Neural cell (in vitro differentiated cells): Measurements from ENCODE around the gene CHRD. TPM values are rescaled to one million over a fixed set of nuclear protein-coding genes. Genes with fewer than 3 reads are reported as not detected.

Source experiments
- H2AFZ ChIP-seq: fragments of 200-600, 300-800 bp; sonication (generic), shearing (Covaris generic); 2 replicates; pipeline ENCODE4 v1.6.0; 2014; ENCODE audit warnings: low read depth, mild to moderate bottlenecking, antibody characterized with exemption, low read length, moderate library complexity
- H3F3A ChIP-seq: fragments of 200-600 bp; shearing (Covaris generic); 2 replicates; pipeline ENCODE4 v1.6.1; 2016; ENCODE audit warnings: mild to moderate bottlenecking, moderate library complexity, mixed read lengths, antibody characterized with exemption, low read length; ENCODE audit not compliant: insufficient read depth, poor library complexity, severe bottlenecking
- H3K27ac ChIP-seq: fragments of 200-600, 300-800 bp; sonication (generic), shearing (Covaris generic); 2 replicates; pipeline ENCODE4 v1.5.1; 2014; ENCODE audit warnings: mild to moderate bottlenecking, low read length, moderate library complexity
- H3K27me3 ChIP-seq: fragments of 300-800, 200-600 bp; sonication (generic), shearing (Covaris generic); 2 replicates; pipeline ENCODE4 v1.6.0; 2014; ENCODE audit warnings: mild to moderate bottlenecking, low read depth, low read length, moderate library complexity; ENCODE audit not compliant: insufficient read depth
- H3K36me3 ChIP-seq: fragments of 300-800, 200-600 bp; sonication (generic), shearing (Covaris generic); 2 replicates; pipeline ENCODE4 v1.5.1; 2014; ENCODE audit warnings: mild to moderate bottlenecking, antibody characterized with exemption, low read length, moderate library complexity; ENCODE audit not compliant: insufficient read depth
- H3K4me2 ChIP-seq: fragments of 300-800, 200-600 bp; sonication (generic), shearing (Covaris generic); 2 replicates; pipeline ENCODE4 v1.6.0; 2014; ENCODE audit warnings: mild to moderate bottlenecking, low read length
- H3K4me3 ChIP-seq: fragments of 300-800, 200-600 bp; sonication (generic), shearing (Covaris generic); 2 replicates; pipeline ENCODE4 v1.5.1; 2014; ENCODE audit warnings: mild to moderate bottlenecking, low read length, moderate library complexity
- H3K79me2 ChIP-seq: fragments of 200-600 bp; shearing (Covaris generic); replicated peaks from 2 replicates; pipeline ENCODE4 v1.6.0; 2014; ENCODE audit warnings: mild to moderate bottlenecking, low read length, moderate library complexity; ENCODE audit not compliant: insufficient read depth
- H3K9ac ChIP-seq: fragments of 300-800, 200-600 bp; sonication (generic), shearing (Covaris generic); 2 replicates; pipeline ENCODE4 v1.6.1; 2016; ENCODE audit warnings: mild to moderate bottlenecking, low read length, mixed read lengths
- H3K9me2 ChIP-seq: fragments of 200-600 bp; shearing (Covaris generic); 2 replicates; pipeline ENCODE4 v1.6.1; 2016; ENCODE audit warnings: mild to moderate bottlenecking, low read length, mixed read lengths; ENCODE audit not compliant: insufficient read depth
- H3K9me3 ChIP-seq: fragments of 200-600, 300-800 bp; sonication (generic), shearing (Covaris generic); 2 replicates; pipeline ENCODE4 v1.6.1; 2016; ENCODE audit warnings: mild to moderate bottlenecking, mixed run types, low read length, moderate library complexity, mixed read lengths
- H4K20me1 ChIP-seq: fragments of 200-600 bp; shearing (Covaris generic); 2 replicates; pipeline ENCODE4 v1.6.1; 2016; ENCODE audit warnings: mild to moderate bottlenecking, mixed run types; ENCODE audit not compliant: insufficient read depth
- CTCF ChIP-seq: fragments of 450-650 bp; IDR thresholded peaks from 2 replicates; pipeline ENCODE4 v1.5.1; 2014; ENCODE audit warnings: antibody characterized with exemption, mild to moderate bottlenecking, moderate library complexity; ENCODE audit not compliant: poor library complexity, severe bottlenecking
- EP300 ChIP-seq: fragments of 450-650 bp; conservative IDR thresholded peaks from 2 replicates; pipeline ENCODE4 v1.6.1; 2014; ENCODE audit warnings: antibody characterized with exemption, mild to moderate bottlenecking, moderate library complexity; ENCODE audit not compliant: poor library complexity, severe bottlenecking
- EZH2 ChIP-seq: fragments of 200-600, 300-800 bp; shearing (Covaris generic), sonication (generic); IDR thresholded peaks from 2 replicates; pipeline ENCODE4 v1.6.1; 2014; ENCODE audit warnings: antibody characterized with exemption, low read length, borderline replicate concordance, mild to moderate bottlenecking; ENCODE audit not compliant: insufficient read depth, poor library complexity, severe bottlenecking
- MXI1 ChIP-seq: fragments of 450-650 bp; conservative IDR thresholded peaks from 2 replicates; pipeline ENCODE4 v1.6.1; 2014; ENCODE audit warnings: antibody characterized with exemption, mild to moderate bottlenecking; ENCODE audit not compliant: poor library complexity, severe bottlenecking
- POLR2AphosphoS5 ChIP-seq: IDR thresholded peaks from 2 replicates; pipeline ENCODE4 v1.6.1; 2012
- RAD21 ChIP-seq: fragments of 450-650 bp; conservative IDR thresholded peaks from 2 replicates; pipeline ENCODE4 v1.6.1; 2014; ENCODE audit warnings: antibody characterized with exemption, mild to moderate bottlenecking, moderate library complexity
- REST ChIP-seq: IDR thresholded peaks from 2 replicates; pipeline ENCODE4 v1.6.1; 2012; ENCODE audit warnings: borderline replicate concordance
- SMC3 ChIP-seq: fragments of 450-650 bp; conservative IDR thresholded peaks from 2 replicates; pipeline ENCODE4 v1.6.1; 2014; ENCODE audit warnings: antibody characterized with exemption, mild to moderate bottlenecking, moderate library complexity; ENCODE audit not compliant: poor library complexity
- TAF1 ChIP-seq: IDR thresholded peaks from 2 replicates; pipeline ENCODE4 v1.6.1; 2012; ENCODE audit warnings: low read depth
- polyA plus RNA-seq: library from polyadenylated mRNA; depleted of rRNA; stranded (reverse); fragments of >200 nt; gene quantifications from 2 replicates; pipeline ENCODE4 v1.2.3, GENCODE V29; 2014

Gene CHRD
- polyA plus RNA-seq, 1 donor from 2014 or later = 2.9 TPM

- H3K36me3 ChIP-seq = no peaks in the 10 kb centered on the region
- H3F3A ChIP-seq = no peaks in the 10 kb centered on the region
- no peak overlapping the region for H3K4me3 ChIP-seq
- H3K9me2 ChIP-seq = no peaks in the 10 kb centered on the region
- no peaks in the 10 kb centered on the region for H3K27me3 ChIP-seq
- H3K9me3 ChIP-seq = no peaks in the 10 kb centered on the region
- no peak for TF ChIP-seq EP300
- TF ChIP-seq MXI1 = no peak
- TF ChIP-seq REST = no peak
- no peak for TF ChIP-seq SMC3
- no peak for TF ChIP-seq CTCF
- TF ChIP-seq POLR2AphosphoS5 = no peak
- no peak for TF ChIP-seq EZH2
- TF ChIP-seq RAD21 = no peak
- TF ChIP-seq TAF1 = no peak
- no peaks in the 10 kb centered on the region for H3K79me2 ChIP-seq
- H3K27ac ChIP-seq = no peak overlapping the region
- H2AFZ ChIP-seq = no peak overlapping the region
- no peak overlapping the region for H3K4me2 ChIP-seq
- no peaks in the 10 kb centered on the region for H4K20me1 ChIP-seq
- H3K9ac ChIP-seq = no peak overlapping the region
Measured at GRCh38 chr3:184414418-184415202, 34.8 kb downstream of the CHRD start.

- Histone ChIP-seq H4K20me1 (no peaks in the 10 kb centered on the region), H3K9me2 (no peaks in the 10 kb centered on the region), H3K4me2 (no peak overlapping the region), H3K9ac (no peak overlapping the region), H3K36me3 (no peaks in the 10 kb centered on the region), H3K27me3 (no peaks in the 10 kb centered on the region), H3K79me2 (no peaks in the 10 kb centered on the region), H3K4me3 (no peak overlapping the region), H2AFZ (no peak overlapping the region), H3K27ac (no peak overlapping the region), H3K9me3 (no peaks in the 10 kb centered on the region), H3F3A (no peaks in the 10 kb centered on the region)
- TF ChIP-seq EP300 (no peak), CTCF (no peak), RAD21 (no peak), REST (no peak), EZH2 (no peak), MXI1 (no peak), POLR2AphosphoS5 (no peak), SMC3 (no peak), TAF1 (no peak)
Measured at GRCh38 chr3:184415203-184415490, 35.3 kb downstream of the CHRD start.
